CD1c-positive myeloid dendritic cell (primary cell): ENCODE results near the gene MUC2.

Experiments
- DNase-seq: peaks from one replicate; pipeline ENCODE4 v3.0.0-alpha.2; 2016; ENCODE audit errors: extremely low spot score

Gene MUC2

DNA sequence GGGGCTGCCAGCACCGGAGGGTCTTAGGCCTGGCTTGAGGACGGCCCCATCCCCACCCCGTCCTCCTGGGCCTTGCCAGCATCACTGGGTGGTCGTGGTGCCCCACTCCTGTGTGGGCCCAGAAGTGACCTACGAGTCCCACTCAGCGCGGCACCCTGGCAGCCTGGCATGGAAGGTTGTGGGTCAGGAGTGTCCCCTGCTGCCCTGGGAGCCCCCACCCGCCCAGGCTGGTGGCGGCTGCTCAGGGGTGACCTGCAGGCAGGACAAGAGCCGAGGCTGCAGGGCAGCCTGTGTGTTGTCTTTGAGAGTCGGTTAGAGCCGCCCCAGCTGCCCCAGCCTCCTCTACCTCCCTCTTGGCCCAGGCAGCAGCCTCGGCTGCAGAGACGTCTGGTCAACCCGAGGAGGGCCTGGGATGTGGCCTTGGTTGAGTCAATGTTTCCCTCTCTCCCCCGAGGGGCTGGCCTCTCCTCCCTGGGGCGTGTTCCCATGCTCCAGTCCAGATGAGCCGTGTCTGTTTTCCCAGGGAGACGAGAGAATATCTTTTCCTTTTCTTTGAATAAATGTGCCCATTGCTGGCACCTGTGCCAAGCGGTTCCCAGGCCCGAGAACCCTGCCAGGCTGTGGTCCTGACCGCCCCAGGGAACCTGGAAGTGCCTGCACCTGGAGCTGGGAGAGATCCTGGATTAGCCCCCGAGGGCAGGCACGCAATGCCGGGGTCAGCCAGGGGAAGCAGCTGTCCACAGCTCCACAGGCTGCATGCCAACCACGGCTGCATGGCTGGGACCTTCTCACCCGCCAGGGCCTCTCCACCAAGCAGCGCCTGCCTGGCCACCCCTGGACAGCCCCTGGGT, 47.4 kb downstream of the MUC2 start:
- no peak for DNase-seq

DNA sequence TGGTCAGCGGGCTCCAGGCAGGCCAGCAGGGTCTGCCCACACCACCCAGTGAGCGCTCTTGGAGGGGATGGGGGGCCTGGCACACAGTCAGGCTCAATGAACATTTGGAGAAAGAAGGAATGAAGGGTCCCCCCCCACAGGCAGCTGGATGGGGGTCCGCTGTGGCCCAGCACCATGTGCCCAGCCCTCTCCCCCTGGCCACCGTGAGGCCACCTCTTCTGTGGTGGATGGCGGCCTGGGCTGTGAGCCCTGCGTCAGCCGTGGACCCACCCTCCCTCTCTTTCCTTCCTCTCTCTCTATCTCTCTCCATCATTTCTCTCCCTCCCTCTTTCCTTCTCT, 48.0 kb downstream of the MUC2 start:
- no peak for DNase-seq

DNA sequence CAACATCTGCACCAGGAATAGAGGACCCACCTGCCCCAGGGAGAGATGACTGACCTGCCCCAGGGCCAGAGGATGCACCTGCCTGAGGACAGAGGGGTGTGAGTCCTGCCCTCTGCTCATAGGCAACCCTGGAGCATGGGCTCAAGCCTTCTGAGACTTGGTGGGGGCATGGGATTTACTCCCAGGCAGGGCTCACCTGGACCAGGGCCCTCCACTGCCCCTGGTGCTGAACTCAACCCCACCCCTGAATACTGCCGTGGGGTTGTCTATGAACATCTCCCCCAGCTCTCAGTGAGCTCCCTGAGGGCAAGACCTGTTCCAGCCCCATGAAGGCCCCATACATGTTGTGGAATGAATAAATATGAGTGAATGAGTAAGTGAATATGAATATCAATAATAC, 49.3 kb downstream of the MUC2 start:
- DNase-seq, result no peak
